Measurements from ENCODE around the gene LRRC75A.

Gene LRRC75A, protein sequence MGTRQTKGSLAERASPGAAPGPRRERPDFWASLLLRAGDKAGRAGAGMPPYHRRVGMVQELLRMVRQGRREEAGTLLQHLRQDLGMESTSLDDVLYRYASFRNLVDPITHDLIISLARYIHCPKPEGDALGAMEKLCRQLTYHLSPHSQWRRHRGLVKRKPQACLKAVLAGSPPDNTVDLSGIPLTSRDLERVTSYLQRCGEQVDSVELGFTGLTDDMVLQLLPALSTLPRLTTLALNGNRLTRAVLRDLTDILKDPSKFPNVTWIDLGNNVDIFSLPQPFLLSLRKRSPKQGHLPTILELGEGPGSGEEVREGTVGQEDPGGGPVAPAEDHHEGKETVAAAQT

DNA sequence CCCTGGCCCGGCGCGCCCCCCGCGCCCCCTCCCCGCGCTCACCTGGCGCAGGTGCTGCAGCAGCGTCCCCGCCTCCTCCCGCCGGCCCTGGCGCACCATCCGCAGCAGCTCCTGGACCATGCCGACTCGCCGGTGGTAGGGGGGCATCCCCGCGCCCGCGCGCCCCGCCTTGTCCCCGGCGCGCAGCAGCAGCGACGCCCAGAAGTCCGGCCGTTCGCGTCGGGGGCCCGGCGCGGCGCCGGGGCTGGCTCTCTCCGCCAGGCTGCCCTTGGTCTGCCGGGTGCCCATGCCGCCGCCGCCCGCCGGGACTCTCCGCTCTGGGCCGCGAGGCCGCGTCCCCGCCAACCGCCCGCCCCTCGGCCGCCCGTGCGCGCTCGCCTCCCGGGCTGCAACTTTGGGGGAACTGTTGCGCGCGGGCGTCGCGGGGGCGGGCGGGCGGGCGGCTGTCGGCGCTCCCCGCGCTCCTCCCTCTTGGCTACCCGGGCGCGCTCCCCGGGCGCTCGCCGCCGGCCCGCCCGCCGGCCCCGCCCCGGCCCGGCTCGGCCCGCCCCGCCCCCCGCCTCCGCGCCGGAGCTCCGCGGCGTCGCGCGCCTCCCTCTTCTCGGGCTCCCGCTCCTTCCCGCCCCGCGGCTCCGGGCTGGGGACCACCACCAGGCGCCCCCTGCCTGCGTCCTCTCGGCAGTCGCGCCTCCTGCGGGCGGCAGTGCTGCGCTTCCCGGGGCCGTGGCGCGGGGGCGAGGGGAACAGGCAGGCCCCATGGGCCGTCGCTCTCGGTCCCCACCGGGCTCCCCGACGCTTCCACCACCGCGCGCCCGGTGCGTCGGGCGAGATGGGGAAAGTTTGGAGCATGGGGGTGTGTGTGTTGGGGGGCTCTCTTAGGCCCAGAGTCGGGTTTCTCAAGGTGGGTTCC is at the start of gene LRRC75A:
Gene LRRC75A (minus strand): TSS at position 491 of the 910 bp plus-strand sequence. CDS start 203 bp downstream, at position 288.
- H3K9me3 ChIP-seq (ENCODE audit: control insufficient read depth, low read length), result no peaks in the 10 kb centered on the region
- peak within 1 kb of the TSS; percentile 92 for H2AFZ ChIP-seq
- no peaks in the 10 kb centered on the region for H3K79me2 ChIP-seq
- H3K9ac ChIP-seq, result no peak within 1 kb of the TSS
- peak within 1 kb of the TSS; percentile 50 for H3K4me3 ChIP-seq (ENCODE audit: low read depth, low read length)
- peaks cover 18% of the 10 kb centered on the region for H3K4me1 ChIP-seq
- peak within 1 kb of the TSS; percentile 78 for H3K4me2 ChIP-seq (ENCODE audit: low read length)
- no peaks in the 10 kb centered on the region for H3K36me3 ChIP-seq (ENCODE audit: control insufficient read depth, insufficient read depth, low read length)
- no peak within 1 kb of the TSS for H3K27ac ChIP-seq
- no peaks in the 10 kb centered on the region for H3K27me3 ChIP-seq (ENCODE audit: control insufficient read depth, insufficient read depth, low read length)
- TF ChIP-seq, protein P1, sequence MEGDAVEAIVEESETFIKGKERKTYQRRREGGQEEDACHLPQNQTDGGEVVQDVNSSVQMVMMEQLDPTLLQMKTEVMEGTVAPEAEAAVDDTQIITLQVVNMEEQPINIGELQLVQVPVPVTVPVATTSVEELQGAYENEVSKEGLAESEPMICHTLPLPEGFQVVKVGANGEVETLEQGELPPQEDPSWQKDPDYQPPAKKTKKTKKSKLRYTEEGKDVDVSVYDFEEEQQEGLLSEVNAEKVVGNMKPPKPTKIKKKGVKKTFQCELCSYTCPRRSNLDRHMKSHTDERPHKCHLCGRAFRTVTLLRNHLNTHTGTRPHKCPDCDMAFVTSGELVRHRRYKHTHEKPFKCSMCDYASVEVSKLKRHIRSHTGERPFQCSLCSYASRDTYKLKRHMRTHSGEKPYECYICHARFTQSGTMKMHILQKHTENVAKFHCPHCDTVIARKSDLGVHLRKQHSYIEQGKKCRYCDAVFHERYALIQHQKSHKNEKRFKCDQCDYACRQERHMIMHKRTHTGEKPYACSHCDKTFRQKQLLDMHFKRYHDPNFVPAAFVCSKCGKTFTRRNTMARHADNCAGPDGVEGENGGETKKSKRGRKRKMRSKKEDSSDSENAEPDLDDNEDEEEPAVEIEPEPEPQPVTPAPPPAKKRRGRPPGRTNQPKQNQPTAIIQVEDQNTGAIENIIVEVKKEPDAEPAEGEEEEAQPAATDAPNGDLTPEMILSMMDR (IDR thresholded peaks at IDR 0.05), result no peak

DNA sequence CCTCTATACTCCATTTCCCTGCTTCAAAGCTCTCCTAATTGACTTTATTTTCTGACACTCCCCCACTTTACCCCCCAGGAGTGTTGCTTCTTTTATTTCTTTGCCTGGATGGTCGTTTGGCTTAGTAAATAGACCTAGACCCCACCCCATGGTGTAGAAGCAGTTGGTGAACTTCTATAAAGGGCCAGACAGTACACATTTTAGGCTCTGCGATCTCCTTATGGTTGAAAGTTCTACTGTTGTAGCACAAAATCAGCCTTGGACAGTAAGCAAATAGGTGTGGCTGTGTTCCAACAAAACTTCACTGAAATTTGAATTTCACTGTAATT is 45.1 kb upstream of the LRRC75A start:
- H2AFZ ChIP-seq, result peak overlapping the region; percentile 99
- no peak overlapping the region for H3K4me2 ChIP-seq (ENCODE audit: low read length)
- H3K9ac ChIP-seq, result no peak overlapping the region
- H3K27ac ChIP-seq, result peak overlapping the region; percentile 97
- H3K9me3 ChIP-seq (ENCODE audit: control insufficient read depth, low read length), result no peaks in the 10 kb centered on the region
- no peaks in the 10 kb centered on the region for H3K4me1 ChIP-seq
- H3K4me3 ChIP-seq (ENCODE audit: low read depth, low read length), result no peak overlapping the region
- TF ChIP-seq, protein P1 (IDR thresholded peaks at IDR 0.05), result no peak
- H3K79me2 ChIP-seq, result no peaks in the 10 kb centered on the region
- H3K36me3 ChIP-seq (ENCODE audit: control insufficient read depth, insufficient read depth, low read length), result no peaks in the 10 kb centered on the region
- no peaks in the 10 kb centered on the region for H3K27me3 ChIP-seq (ENCODE audit: control insufficient read depth, insufficient read depth, low read length)

DNA sequence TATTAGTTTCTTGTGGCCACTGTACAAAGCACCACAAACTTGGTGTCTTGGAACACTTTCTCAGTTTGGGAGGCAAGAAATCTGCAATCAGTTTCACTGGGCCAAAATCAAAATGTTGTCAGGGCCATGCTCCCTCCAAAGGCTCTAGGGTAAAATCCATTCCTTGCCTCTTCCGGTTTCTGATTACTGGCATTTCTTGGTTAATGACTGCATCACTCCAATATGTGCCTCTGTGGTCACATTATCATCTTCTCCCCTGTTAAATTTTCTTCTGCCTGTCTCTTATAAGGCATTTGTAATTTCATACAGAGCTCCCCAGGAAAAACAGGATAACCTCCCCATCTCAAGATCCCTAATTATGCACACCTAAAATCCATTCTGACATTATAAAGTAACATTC is 42.2 kb upstream of the LRRC75A start:
- no peaks in the 10 kb centered on the region for H3K36me3 ChIP-seq (ENCODE audit: control insufficient read depth, insufficient read depth, low read length)
- no peak overlapping the region for H3K27ac ChIP-seq
- H3K4me3 ChIP-seq (ENCODE audit: low read depth, low read length), result no peak overlapping the region
- H3K9ac ChIP-seq, result no peak overlapping the region
- no peaks in the 10 kb centered on the region for H3K79me2 ChIP-seq
- no peak overlapping the region for H3K4me2 ChIP-seq (ENCODE audit: low read length)
- TF ChIP-seq, protein P1 (IDR thresholded peaks at IDR 0.05), result no peak
- H3K27me3 ChIP-seq (ENCODE audit: control insufficient read depth, insufficient read depth, low read length), result no peaks in the 10 kb centered on the region
- no peaks in the 10 kb centered on the region for H3K4me1 ChIP-seq
- H2AFZ ChIP-seq, result no peak overlapping the region
- no peaks in the 10 kb centered on the region for H3K9me3 ChIP-seq (ENCODE audit: control insufficient read depth, low read length)

DNA sequence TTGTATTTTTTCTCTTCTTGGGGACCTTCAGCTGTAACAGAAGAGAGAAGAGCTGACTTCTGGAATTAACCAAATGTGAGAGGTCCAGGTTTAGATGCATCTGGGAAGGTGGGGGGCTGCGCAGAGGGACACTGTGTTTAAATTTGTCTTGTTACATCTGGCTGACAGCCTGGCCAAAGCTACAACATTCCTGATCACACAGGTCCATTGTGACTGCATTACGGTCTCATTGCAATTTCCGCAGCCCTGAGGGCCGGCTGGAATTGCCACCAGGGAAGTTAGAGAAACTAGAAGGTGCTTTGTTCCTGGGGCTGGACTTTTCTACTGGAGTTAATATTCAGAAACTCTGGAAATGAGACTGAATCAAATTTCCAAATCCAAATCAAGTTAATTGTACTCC is 37.9 kb upstream of the LRRC75A start:
- Histone ChIP-seq H3K79me2 (no peaks in the 10 kb centered on the region), H3K4me3 (ENCODE audit: low read depth, low read length) (no peak overlapping the region), H3K27me3 (ENCODE audit: control insufficient read depth, insufficient read depth, low read length) (no peaks in the 10 kb centered on the region), H3K4me1 (no peaks in the 10 kb centered on the region), H3K9me3 (ENCODE audit: control insufficient read depth, low read length) (no peaks in the 10 kb centered on the region), H3K27ac (no peak overlapping the region), H2AFZ (no peak overlapping the region), H3K4me2 (ENCODE audit: low read length) (no peak overlapping the region), H3K36me3 (ENCODE audit: control insufficient read depth, insufficient read depth, low read length) (no peaks in the 10 kb centered on the region), H3K9ac (no peak overlapping the region)
- TF ChIP-seq, protein P1 (IDR thresholded peaks at IDR 0.05), result no peak
